ENCODE data around the gene GATAD2B.
"Not testable (repeated sequence)": the region's sequence is repeated elsewhere in the genome, so short reads cannot be mapped to it uniquely, and the experiment has no call there.

The GATAD2B gene

DNA sequence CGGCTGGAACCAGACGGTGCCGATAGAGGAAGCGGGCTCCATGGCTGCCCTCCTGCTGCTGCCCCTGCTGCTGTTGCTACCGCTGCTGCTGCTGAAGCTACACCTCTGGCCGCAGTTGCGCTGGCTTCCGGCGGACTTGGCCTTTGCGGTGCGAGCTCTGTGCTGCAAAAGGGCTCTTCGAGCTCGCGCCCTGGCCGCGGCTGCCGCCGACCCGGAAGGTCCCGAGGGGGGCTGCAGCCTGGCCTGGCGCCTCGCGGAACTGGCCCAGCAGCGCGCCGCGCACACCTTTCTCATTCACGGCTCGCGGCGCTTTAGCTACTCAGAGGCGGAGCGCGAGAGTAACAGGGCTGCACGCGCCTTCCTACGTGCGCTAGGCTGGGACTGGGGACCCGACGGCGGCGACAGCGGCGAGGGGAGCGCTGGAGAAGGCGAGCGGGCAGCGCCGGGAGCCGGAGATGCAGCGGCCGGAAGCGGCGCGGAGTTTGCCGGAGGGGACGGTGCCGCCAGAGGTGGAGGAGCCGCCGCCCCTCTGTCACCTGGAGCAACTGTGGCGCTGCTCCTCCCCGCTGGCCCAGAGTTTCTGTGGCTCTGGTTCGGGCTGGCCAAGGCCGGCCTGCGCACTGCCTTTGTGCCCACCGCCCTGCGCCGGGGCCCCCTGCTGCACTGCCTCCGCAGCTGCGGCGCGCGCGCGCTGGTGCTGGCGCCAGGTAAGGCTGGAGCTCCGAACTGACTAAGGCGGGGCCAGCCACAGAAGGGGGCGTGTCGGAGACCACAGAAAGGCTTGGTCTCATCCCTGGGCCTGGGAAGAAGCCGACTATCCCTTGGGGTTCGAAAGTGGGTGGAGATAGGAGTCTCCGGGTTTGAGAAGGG is 147.1 kb downstream of the GATAD2B start:
- peak; percentile 47 for DNase-seq

DNA sequence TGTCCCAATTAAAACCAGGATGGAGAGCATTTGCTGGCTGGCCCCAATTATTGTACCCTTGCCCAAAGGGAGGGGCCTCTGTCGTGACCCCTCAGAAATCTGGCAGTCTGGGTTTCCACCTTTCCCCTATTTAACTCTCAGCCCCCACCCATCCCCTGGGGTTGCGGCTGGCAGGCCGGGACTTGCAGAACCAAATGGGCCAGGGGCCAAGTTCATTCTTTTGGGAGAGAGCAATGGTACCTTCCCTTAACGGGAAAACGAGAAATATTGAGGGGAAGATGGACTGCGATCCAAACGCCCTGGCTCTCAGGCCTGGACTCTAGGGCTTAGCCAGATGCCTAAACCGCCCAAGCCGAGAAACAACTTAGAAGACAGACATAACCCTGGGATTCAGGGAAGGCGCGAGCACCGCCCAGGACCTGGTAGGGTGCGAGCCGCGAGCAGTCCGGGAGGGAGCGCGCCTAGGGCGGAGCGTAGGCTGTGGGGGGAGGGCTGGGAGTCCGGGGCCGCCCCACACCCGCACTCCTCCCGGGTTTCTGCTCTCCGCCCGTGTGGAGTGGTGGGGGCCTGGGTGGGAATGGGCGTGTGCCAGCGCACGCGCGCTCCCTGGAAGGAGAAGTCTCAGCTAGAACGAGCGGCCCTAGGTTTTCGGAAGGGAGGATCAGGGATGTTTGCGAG is 147.9 kb downstream of the GATAD2B start, which contains the start of gene SLC27A3:
TSS of gene SLC27A3 (plus strand) at position 628 of the 678 bp plus-strand sequence. CDS start 91 bp downstream, outside the sequence.
- DNase-seq = no peak

DNA sequence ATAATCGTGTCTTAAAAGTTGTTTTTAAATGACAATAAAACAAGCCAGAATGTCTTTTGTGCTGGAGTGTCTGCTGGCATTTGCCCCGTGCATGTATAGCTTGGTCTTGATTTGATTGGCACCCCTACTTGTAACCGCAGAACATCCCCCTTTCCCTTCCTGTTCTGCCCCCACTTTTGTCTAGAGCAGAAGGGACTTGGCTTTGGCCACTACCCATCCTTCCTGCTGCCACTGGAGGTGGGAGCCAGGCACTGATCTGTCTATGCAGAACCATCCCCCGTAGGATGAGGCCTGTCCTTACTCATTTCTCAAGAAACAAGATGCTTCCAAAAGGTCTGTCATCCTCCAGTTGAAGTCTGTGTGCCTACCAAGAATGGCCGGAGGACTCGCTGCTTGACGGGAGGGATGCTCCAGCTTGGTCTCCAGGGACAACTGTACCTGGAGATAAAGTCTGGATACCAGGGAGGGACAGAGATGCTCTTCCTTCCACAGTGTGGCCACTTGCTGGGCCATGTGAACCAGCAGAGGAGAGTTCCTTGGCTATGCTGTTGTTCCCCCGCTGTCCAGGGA is 148.7 kb downstream of the GATAD2B start:
- DNase-seq = no peak

DNA sequence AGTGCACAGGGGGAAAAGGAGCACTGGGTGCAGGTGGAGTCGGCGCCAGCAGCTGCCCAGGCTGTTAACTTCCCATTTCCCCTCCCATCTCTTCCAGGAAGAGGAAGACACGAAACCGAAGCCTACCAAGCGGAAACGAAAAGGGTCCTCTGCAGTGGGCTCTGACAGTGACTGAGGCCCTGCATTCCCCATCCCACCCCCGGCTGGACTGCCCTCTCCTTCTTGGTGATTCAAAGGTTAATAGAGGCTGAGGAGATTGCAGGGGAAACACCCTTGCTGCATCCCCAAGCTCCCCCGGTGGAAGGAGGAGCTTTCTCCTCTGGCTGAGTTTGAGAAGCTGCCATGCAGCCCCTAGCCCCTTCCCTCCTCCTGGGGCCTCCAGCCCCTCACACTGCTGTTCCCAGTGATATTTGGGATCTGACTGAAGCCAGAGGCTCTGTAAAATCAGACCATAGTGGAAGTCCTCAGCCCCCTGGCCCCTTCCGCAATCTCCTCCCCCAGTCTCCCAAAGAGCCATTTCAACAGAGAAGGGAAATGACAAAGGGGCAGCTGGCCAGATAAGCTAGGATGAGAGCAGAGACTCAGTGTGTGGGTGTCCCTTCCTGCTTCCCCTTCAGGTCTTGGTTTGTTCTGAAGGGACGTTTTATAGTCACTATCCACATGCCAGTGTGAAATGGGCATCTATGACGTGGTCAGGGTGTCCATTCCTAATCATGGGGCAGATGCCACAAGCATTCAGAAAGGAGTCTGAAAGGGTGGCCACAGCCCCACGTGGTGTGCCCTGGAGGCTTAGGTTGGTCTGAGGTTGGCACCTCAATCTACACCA is 149.5 kb downstream of the GATAD2B start:
- no peak for DNase-seq

DNA sequence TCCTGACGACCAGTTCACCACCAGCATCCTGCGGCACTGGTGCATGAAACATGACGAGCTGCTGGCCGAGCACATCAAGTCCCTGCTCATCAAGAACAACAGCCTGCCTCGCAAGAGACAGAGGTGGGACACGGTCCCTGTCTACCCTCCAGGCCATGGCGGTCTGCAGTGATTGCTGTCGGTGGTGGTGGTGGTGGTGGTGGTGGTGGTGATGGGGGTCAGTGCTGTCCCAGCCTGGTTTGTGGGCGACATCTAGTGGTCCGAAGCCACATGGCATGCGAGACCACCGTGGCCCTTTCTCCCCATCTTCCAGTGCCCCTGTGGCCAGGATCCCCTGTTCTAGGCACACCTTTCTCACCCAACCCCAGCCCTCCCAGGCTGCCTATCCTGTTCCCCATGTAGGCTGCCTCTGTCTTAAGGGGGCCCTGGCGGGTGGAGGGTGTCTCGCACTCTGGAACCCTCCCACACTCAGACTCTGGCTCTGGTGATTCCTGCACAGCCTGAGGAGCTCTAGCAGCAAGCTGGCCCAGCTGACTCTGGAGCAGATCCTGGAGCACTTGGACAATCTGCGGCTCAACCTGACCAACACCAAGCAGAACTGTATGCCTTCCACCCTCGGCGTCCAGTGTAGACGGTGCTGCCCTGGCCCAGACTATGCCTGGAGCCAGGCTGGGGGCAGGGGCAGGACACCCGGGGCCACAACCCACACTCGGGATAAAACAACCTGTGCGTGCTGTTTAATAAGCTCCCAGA is 150.8 kb downstream of the GATAD2B start:
- no peak for DNase-seq

DNA sequence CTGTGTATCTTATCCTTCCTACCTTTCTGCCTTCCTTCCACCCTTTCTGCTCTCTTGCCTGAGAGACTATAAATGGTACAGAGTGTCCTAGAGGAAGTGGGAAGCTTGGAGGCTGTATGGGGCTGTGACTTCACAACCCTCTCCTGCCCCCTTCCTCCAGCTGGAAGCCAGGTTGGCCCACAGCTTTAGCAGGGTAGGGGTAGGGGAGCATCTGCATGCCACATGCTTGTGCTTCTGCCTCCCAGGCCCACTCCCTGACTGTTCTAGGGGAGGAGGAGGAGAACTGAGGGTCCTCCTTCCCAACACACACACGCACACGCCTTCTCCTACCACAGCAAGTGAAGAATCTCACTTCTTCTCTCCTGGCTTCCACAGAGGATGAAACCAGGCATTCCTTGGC is 151.5 kb downstream of the GATAD2B start:
- DNase-seq = no peak

DNA sequence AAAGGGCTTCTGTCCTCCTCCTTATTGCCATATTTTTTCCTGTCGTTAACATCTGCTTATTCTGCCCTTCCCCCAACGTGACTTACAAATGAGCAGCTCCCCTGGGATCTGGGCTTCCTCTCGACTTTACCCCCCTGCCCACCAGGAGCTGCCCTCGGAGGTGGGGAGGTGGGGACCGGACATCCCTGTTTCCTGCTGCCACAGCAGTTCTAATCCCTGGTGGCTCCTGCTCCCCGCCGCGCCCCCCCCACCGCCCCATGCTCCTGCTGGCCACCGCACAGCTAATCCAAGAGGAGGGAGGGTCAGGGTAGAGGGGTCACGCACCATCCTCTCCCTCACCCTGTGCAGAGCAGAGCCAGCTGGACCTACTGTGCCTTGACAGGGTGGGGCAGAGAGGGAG is 152.0 kb downstream of the GATAD2B start:
- no peak for DNase-seq

DNA sequence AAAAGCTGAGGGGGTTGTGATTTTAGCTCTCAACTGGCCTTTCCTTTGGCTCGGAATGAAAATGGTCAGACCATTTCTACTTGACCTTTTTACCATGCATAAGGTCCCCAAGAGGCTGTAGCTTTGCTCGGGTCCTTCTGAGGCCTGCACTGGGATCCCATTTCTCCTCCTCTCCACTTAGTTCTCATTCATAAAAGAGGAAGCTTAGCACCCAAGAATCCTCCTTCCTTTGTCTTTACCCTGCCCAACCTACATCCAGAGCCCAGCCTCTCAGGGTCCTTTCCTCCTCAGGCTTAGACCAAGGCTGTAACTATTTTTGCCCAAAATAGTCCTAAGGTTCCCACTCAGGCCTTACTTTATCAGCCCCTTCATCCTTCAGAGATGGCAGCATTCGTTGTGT is 153.6 kb downstream of the GATAD2B start:
- DNase-seq = no peak

DNA sequence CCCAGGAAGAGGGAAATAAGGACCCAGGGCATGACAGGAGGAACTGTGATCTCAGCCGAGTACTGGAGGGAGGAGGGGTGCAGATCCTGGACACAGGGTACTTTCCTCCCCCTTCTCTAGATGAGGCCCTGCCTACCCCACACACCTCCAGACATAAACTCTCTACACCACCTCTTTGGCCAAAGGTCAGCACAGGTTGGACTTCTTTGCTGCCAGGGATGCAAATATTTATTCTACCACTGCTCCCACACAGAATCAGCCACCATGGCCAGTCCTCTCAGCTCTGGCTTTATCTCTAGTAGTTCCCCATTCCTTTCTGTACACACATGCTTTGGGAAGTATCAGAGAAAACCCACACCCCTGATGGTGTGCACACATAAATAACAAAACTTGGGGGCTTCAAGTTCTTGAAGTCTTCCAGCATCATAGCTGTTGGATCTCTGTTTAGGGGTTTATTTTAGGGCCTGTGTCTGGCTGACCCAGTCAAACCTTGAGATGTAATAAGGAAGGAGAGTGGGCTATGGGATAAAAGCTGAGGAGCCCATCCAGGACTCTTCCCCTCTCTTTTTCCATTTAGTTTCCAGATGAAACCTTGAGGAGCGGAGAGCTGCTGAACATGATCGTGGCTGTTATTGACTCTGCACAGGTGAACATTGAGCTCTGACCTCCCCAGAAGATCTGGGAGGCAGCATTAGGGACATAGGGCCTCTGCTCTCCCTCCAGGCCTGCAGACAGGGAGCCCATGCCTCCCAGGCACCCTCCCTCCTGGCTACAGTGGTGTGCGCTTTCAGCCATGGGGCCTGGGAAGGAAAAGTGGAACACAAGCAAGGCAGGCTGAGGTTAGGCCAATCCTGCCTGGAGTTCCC is 154.2 kb downstream of the GATAD2B start:
- DNase-seq = no peak

DNA sequence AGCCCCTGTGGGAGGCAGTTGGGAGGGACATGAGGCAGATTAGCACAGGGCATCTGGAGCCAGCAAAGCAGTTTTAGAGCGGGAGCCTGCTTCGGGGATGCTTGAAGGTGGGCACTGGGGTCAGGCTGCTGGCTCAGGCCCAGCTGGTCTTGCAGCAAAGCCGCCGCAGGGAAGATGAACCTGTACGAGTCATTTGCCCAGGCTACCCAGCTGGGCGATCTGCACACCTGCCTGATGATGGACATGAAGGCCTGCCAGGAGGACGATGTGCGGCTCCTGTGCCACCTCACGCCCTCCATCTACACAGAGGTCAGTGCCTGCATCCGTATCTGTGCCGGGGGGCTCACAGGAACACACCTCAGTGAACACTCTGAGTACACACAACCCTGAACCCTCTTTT is 155.3 kb downstream of the GATAD2B start:
- DNase-seq = no peak

DNA sequence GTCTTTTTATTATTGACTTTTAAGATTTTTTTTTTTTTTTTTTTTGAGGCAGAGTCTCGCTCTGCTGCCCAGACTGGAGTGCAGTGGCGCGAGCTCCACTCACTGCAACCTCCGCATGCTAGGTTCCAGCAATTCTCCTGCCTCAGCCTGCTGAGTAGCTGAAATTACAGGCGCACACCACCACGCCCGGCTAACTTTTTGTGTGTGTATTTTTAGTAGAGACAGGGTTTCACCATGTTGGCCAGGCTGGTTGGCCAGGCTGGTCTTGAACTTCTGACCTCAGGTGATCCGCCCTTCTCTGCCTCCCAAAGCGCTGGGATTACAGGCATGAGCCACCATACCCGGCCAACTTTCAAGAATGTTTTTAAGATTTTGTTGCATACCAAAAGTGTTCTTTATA is 156.1 kb downstream of the GATAD2B start:
- not testable (repeated sequence) for DNase-seq

DNA sequence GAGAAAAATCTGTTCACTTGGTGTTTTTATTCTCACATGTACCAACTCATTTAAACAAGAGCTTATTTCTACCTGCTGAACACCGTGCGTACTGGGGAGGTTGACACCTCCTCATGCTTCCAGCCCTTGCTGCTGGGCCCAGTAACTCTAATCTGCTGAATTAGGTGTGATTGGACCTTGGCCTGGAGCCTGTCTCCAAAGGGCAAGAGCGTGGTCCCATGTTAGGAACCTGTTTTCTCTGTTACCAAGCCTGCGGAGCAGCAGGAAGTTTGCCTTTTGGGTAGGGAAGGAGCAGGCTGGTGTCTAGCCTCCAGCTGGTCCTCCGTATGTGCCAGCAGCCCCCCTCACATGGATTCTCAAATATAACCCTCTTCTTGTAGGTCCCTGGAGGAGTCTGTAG is 158.5 kb downstream of the GATAD2B start:
- no peak for DNase-seq

DNA sequence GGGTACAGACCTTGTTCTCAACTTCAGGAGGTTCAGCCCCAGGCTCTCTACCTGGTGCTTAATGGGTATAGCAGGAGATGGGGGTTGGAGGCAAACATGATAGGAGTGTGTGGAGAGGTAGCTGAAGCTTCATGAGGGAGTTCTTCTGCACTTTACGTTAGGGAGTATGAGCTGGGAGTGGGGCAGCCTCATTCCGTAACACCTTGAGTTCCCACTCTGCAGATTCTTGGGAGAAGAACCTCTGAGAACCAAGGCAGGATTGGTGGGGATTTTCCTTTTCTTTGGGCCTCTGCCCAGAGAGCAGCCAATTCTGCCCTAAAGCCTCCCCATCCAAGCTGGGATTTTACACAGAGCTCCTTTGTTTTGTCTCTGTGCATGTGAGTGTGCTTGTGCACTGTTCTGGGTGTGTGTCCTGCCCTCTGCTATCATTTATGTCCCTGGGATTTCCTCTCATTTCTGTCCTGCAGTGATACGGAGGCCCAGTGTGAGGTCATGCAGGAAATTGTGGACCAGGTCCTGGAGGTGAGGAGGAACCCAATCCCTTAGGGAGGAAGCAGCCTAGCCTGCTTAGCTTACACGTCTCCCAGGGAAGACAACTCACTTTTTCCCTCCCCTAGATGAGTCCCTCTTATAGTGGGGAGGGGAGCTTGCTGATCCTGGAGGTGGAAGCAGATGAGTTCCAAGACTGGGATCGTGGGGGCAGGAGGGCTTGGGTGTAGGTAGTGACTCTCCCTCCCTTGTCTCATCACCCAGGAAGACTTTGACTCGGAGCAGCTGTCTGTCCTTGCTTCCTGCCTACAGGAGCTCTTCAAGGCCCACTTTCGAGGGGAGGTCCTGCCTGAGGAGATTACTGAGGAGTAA is 159.2 kb downstream of the GATAD2B start:
- DNase-seq = no peak

DNA sequence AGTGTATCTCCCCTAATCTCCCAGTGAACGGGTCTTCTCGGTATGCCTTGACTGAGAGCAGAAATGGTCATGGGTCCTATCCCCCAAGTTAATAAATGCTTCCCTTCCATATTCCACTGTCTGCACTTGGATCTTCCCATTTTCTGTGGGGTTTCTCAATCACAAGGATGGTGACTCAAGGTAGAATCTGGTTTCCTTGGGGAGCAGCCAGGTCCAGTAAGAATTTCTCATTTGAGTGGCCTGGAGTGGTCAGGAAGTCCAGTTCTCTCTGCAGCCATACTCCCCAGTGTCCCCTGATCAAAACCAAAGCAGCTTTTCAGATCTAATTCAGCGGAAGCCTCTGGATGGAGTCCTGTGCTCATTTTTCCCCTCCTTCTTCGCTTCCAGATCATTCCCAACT is 162.3 kb downstream of the GATAD2B start:
- DNase-seq = no peak
